IPS DF 4.7 (cell line): ENCODE results near the gene SPEM3.

Experiments used
- DNase-seq: peaks from one replicate; pipeline ENCODE4 v3.0.0-alpha.2; 2013; ENCODE audit warnings: low spot score; ENCODE audit errors: extremely low read depth

SPEM3 gene

DNA sequence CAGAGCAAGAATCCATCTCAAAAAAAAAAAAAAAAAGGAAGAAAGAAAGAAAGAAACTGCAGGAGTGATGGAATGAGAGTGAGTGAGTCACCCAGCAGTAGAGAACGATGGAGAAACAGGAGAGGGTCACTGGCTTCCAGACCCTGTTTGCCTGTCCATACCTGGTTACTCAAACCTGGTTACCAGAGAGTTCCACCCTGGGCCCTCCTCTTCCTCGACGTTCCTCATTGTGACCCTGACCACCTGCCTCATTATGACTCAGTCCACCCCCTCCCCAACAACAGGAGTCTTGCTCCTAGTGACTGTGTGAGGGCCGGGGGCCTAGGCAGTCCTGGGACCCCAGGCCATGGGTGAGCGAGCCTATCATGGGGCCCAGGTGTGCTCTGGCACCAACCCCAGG is at the start of gene SPEM3:
SPEM3 (plus strand) TSS at position 301 of the 400 bp plus-strand sequence; CDS start at position 347, 46 bp downstream.
- no peak for DNase-seq

DNA sequence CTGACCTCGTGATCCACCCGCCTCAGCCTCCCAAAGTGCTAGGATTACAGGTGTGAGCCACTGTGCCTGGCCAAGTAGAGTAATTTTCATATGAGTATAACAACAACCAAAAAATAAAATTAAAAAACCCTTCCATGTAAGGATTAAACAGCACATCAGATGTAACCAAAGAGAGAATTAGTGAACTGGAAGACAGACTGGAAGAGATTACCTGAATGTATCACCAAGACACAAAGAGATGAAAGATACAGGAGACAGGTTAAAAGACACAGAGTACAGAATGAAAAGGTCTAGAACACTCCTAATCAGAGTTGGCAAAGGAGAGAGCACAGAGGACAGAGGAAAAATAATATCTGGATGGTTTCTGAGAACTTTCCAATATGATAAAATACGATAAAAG is 49.5 kb upstream of the SPEM3 start:
- no peak for DNase-seq

DNA sequence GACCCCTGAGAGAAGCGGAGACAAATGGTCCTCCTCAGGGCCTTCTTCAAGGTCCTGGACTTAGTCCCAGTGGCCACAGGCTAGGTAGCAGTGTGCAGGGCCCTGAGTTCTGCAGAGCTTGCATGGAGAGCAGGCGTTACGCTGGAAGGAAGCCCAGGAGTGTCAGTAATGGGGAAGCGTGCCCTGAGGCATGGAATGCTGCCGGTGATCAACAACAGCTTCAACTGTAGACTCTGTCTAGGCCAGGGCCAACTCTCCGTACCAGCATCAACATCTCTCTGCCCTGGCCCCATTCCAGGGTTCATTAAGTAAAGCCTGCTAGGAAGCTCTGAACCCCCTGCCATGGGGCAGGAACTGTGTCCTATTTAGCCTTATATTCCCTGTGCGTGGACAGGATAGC is 48.3 kb upstream of the SPEM3 start:
- no peak for DNase-seq

DNA sequence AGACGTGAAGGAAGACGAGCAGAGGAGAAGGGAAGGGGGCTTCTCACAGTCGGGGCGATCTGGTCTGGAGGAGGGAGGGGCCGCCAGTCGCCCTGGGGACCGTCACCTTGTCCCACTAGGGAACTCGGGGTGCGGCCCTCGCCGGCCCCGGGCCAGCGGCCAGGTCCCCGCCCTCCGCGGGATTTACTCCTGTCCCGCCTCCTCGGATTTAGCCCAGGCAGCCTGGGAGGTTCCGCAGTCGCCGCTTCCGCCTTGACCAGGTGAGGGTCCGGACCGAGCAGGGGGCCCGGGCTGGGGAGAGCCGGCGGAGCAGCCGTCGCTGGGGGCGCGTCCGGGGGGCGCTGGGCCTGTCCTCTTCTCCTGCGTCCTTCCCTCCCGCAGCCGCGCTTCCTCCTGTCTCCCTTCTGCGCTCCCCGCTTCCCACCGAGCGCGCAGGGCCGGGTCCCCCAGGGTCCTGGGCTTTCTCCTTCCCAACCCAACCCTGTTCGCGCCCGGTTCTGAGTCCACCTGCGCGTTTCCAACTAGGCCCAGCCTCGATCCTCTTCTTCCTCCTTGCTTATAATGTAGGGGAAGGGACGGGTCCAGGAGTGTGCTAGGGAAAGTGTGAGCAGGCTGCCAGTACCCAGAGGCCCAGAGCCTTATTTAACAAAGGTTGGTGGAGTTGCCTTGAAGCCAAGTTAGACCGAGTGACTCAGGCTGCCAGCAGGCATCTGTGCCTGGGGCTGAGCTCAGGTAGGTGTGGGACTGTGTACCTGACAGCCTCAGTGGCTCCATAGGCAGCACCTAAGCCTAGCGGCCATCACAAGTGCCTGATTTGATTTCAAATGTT is 47.6 kb upstream of the SPEM3 start, which contains the start of gene TNK1:
TNK1 (plus strand) TSS at position 235 of the 829 bp plus-strand sequence. CDS start 1,838 bp downstream, outside the sequence.
- DNase-seq = no peak

DNA sequence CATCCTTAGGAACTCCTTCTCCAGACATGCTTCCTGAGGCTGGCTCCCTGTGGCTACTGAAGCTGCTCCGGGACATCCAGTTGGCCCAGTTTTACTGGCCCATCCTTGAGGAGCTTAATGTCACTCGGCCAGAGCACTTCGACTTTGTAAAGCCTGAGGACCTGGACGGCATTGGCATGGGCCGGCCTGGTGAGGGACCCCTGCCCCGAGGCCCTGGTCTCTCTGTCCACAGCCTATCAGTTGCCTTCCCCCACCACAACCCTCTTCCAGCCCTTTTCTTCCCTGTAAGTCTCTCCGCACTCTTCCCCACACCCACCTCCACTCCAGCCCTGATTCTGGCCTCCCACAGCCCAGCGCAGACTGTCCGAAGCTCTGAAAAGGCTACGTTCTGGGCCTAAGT is 45.8 kb upstream of the SPEM3 start:
- no peak for DNase-seq

DNA sequence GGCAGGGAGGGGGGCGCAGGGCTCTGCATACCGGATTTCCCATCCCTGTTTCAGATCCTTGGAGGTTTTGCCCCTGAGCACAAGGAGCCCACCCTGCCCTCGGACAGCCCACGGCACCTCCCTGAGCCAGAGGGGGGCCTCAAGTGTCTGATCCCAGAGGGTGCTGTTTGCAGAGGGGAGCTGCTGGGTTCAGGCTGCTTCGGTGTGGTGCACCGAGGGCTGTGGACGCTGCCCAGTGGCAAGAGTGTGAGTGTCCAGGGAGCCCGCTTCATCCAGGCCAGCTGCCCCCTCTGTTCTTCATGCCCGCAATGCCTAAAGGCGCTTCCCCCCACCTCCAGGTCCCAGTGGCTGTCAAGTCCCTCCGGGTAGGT is 45.3 kb upstream of the SPEM3 start:
- DNase-seq = no peak

DNA sequence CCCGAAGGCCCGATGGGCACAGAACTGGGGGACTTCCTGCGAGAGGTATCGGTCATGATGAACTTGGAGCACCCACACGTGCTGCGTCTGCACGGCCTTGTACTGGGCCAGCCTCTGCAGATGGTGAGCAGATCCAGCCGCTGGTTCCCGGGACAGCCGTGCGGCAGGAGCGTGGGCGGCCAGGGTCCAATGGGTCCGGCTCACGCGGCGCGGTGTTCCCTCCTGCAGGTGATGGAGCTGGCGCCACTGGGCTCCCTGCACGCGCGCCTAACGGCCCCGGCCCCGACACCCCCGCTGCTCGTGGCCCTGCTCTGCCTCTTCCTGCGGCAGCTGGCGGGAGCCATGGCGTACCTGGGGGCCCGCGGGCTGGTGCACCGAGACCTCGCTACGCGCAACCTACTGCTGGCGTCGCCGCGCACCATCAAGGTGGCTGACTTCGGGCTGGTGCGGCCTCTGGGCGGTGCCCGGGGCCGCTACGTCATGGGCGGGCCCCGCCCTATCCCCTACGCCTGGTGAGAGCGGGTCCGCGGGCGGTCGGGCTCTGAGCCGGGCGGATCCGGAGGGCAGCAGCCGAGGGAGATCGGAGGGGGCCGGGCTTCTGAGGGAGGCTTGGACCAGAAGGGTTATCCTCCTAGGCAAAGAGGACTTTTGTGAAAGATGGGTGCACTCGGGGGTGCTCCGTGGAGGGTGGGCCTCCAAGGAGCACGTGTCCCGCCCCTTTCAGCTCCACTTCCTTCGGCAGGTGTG is 44.7 kb upstream of the SPEM3 start:
- no peak for DNase-seq

DNA sequence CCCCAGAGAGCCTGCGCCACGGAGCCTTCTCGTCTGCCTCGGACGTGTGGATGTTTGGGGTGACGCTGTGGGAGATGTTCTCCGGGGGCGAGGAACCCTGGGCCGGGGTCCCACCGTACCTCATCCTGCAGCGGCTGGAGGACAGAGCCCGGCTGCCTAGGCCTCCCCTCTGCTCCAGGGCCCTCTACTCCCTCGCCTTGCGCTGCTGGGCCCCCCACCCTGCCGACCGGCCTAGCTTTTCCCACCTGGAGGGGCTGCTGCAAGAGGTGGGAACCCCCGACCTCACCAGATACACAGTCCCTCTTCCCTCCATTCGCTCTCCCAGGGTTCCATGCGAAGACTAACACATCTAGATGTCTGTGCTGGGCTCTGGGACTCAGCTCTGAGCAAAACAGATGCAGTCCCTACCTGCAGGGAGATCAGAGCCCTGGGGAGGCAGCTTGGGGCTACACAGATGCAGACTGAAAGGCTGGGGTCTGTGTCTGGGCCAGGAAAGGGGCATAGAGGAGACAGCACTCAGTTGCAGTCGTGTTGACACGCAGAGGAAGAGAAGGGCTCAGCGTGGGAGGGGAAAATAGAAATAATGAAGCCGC is 44.1 kb upstream of the SPEM3 start:
- DNase-seq = no peak

DNA sequence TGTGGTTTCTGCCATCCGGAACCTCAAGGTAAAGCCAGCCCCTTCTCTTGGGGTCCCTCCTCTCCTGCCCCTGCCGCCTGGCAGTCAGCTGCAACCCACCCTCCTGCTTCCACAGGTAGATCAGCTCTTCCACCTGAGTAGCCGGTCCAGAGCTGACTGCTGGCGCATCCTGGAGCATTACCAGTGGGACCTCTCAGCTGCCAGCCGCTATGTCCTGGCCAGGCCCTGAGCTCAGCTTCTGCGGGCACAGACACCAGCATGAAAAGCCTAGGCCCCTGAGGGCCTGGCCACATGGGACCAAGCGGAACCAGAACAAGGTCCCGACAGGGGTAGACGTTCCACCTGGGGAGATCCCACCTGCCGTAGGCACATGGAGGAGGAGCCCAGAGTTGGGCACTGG is 39.8 kb upstream of the SPEM3 start:
- DNase-seq = no peak

DNA sequence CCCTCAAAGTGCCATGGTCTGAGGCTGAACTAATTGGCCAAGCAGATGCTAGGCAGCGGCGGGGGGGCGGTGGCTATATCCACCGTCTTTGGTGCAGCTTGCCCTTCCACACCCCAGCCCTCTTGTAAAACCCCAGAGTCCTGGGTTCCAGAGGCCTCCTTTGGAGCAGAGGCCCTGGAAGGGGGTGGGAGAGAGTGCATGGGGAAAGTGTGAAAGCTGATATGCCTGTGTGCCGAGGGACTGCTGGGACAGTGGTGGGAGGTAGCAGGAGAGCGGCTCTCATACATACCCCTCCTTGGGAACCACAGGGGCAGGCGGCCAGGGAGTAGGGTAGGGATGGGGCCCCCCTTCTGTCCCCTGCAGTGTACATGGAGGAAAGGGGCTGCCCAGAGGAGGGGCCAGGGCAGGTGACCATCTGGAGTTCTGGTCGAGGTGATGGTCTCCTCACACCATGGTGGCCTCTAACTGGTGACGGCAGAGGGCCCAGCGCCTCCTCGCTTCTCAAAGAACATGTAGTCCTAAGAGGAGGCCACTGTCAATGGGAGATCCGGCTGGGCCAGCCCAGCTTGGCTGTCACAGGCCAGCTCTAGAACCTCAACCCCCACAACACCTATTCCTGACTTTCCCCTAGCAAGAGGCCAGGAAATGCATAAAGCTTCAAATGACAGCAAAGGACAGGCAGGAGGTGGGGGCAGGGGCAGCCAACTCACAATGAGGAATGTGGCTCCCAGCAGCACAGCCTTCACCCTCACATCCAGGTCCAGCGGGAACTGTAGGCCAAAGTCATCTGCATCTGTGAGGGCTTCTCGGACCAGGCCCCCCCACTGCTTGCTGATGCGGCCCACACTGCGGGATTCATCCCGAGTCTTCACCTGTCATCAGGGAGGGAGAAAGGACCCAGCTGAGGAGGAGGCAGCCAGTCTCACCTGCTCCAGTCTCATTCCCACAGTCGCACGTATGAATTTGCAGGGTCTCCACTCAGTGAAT is 38.4 kb upstream of the SPEM3 start:
- no peak for DNase-seq

DNA sequence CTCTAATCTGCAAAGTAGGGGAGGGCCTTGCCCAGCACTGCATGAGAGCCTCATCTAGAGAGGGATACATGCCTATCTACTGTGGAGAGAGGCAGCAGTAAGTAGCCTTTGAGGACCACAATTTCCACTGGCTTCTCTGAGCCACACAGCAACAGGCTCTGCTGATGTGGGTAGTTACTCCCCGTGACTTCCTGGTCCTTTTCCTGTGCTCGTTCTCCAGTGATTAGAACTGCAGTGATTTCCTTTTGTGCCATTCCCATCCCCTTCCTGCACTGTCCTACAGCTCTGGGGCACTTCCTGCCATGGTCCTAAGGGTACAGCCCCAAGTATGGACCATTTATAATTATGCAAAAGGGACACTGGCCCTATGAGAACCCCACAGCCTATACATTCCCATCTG is 37.4 kb upstream of the SPEM3 start:
- no peak for DNase-seq

DNA sequence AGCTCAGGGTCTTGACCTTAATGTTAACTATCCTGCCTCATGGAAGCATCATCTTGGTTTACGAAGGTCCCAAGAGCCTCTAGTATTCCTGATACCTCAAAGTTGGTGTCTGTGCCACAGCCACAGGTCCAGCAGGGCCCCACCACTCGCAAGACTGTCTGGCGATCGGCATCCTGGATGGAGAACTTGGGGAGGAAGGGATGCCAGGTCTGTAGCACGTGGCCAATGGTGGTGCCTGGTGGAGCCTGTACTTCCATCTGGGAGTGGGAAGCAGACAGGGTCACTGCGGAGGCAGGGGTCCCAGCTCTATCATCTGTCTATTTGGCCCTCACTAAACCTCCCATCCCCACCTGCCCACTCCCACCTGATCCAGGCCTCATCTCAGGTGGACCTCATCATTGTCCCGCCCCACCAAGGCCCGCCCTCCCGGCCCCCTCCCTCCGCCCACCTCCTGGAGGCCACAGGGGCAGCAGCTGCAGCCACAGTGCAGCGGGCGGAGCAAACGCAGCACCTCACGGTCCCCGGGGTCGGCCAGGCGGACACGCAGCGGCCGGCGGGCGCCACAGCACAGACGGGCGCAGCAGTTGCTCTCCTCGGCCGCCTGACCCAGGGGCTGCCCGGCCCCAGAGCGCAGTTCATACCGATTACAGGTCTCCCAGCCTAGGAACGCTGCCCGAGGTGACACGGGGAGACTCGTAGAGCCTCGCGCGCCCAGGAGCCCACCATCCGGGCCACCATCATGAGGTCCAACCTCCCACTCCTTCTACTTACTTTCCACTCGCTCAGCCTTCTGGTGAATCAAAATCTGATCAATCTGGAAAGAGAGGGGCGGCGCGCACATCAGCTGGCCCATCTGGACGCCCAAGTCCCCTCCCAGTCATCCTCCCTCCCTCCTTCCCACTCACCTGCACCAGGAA is 35.7 kb upstream of the SPEM3 start:
- DNase-seq = no peak

DNA sequence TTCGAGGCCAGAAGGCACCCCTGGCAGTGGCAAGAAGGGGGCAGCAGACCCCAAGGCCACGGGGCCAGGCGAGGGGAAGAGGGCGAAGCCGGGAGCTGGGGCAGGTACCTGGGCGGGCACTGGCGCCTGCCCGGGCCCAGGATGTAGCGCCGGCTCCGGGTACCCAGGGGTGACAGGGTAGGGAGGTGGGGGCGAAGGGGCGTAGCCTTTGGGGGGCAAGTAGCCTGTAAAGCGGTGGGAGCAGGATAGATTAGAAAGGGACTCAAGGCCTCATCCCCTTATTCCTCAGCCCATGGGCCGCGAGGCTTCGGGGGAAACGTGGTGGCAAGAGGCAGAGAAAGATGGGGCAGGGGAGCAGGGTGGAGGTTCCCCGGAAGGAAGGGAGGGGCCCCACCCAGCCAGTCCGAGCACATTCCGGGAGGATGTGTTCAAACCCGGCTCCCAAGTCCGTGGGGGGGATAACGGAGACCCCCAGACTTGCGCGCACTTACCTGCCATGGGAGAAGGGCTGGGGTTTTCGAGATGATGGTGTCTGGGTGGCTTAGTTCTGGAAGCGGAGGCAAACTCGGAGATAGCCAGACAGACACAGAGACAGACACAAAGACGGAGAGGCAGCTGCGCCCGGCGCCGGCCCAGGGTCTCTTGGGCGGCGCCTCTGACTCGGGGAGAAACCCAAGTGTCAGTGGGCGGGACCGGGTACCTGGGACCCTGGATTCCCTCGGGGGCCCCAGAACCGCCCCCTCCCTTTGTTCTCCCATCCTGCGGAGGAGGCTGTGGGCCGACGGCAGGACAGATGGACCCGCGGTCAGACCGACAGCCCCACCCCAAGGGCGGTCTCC is 34.8 kb upstream of the SPEM3 start:
- DNase-seq = no peak

DNA sequence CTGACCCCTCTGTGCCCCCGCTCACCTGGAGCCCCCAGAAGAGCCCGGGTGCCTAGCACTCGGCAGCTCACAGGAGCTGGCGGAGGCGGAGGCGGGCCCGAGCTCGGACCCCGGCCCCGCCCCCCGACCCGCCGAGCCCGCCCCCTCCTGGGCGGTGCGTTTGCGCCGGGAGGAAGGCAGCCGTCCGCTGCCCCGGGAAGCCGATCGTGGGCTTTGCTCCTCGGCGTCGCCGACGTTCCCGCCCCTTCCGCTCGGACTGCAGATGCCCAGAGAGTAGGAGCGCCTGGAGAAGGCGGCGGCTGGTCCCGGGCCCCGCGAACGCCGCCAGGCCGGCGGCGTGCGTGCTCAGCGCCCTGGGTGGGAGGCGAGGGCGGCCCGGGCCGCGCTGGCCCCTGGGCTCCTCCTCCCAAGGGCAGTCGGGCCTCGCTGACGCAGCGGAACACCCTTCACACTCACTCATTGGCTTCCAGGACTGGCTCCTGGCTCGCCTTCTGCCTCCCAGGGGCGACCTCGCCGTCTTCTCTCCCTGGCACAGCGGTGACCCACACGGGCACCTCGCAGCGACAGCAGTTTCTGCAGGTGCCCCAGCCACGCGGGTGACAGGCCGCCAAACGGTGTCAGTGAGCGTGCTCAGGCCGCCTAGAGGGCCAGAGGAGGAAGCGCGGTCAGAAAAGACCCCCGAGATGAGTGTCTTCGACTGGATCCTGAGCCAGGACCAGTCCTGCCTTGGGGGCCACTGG is 34.0 kb upstream of the SPEM3 start, which contains the start of gene PLSCR3:
PLSCR3 (minus strand) TSS at position 74 of the 740 bp plus-strand sequence. CDS start 415 bp downstream, outside the sequence.
- no peak for DNase-seq

DNA sequence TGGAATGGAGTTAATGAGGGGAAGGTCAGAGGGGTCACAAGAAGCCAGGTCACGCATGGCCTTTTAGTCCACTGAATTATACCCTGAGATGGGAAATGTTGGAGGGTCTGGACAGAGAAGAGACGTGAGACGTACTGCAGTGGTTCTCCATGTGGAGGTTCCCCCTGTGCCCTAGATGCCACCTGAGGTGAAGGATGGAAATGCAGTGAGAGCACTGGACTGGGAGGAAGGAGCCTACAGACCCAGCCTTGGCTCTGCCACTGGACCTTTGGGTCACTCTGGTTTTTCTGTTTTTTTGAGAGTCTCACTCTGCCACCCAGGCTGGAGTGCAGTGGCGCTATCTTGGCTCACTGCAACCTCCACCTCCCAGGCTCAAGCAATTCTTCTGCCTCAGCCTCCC is 32.5 kb upstream of the SPEM3 start:
- no peak for DNase-seq

DNA sequence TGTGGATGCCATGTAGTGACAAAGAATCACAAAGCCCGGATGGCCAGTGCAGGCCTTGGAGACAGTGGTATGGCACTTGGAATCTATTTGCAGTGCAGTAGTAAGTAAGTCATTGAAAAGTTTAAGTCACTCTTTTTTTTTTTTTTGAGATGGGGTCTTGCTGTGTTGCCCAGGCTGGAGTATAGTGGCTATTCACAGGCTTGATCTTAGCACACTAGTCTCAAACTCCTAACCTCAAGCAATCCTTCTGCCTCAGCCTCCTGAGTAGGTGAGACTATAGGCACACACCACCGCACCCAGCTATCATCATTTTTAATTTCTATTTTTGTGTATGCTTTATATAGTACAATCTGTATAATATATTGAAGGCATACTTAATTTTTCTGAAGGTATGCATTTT is 30.0 kb upstream of the SPEM3 start:
- no peak for DNase-seq

DNA sequence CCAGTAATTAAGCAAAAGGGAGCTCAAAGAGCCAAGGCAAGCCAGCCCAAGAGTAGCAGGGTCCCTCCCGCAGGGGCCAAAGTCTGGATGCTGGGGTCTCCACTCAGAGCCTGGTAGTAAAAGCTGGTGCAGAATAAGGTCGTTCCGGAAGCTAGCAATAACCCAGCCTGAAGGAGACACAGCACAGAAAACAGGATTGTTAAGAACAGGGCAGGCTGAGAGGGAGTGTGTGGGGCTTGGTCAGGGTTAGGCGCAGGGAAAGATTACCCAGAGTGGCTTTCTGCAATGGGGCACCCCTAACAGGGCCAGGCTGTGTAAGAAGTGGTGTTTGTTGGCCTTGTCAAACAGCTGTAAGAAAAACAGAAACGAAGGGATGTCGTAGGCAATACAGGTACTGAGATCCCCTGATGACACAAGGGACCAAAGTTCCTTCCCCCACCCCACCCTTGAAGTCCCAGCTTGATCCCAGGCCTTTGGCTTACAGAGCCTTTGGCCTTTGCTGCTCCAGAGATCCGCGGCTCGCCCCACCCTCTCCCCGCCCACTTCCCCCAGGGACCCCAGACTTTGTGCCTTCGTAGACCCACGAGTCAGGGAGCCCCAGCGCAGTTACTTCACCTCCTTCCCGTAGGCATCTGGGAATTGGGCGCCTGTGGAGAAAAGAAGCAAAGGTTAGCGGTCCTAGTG is 25.5 kb upstream of the SPEM3 start:
- DNase-seq = no peak

DNA sequence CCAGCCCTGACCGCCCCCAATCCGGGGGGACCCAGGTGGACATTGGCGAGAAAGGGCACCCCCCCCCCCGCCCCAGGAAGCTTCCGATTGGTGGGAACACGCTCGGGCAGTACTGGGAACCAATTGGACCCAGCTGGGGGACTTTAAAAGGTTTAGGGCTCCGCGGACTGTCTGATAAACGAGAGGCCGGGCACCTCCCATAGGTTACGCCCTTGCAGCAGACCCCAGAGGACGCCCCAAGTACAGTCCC is 25.0 kb upstream of the SPEM3 start:
- no peak for DNase-seq
